GM20431 (cell line): Measurements from ENCODE around the gene USH2A.

ENCODE experiments used
- in situ Hi-C: fragments of 300-500 bp; cut with MseI, MboI; formaldehyde crosslinking; loops from one replicate; pipeline ENCODE4 v1.15.0; 2020; ENCODE audit warnings: low sequenced_read_pairs; ENCODE audit not compliant: unreplicated experiment

The USH2A gene

GRCh38 chr1:215842905-215843304, 580.3 kb downstream of the USH2A start:
- in situ Hi-C loops, result no loop called here

DNA sequence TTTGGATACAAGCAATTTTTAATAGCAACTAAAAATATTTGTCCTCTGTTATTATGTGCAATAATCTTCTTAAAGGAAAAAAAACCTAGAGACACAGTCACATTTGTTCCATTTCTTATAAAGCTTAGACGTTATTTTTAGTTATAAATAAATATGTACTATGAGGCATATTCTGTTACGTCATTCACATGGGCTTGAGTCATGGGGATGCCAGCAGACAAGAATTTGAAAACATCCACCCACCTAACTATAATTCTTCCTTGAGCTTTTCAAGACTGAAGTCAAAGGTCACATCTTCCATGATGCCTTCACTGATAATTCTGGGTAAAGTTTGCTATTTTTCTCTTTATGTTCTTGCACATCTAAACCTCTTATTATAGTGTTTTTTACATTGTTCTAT, 587.3 kb downstream of the USH2A start:
- in situ Hi-C loops, result no loop called here

DNA sequence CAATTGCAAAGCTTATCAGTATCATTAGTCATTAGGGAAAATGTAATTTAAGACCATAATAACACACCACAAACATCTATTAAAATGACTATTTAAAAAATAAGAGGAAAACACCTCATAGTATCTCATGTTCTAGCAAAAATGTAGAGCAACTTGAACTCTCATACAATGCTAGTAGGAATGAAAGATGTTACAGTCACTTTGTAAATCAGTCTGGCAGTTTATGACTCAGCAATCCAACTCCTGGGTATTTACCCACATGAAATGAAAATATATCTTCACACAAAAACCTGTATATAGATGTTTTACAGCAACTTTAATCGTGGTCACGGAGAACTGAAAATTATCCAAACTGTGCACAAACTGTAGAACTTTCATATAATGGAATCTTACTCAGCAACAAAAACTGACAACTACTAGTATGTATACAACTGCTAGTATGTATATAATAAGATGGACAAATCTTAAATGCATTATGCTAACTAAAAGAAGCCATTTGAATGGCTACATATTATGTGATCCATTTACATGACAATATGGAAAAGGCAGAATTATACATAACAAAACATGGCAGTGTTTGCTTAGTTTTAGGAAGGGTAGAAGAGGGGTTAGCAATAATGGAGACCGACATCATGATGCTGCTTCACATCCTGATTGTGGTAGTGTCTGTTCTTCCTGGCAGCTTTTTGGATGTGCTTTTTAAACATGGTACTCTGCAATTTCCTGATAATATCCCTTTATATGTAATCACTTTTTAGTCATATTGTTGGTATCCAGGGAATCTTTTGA, 589.1 kb downstream of the USH2A start:
- in situ Hi-C loops, result no loop called here

DNA sequence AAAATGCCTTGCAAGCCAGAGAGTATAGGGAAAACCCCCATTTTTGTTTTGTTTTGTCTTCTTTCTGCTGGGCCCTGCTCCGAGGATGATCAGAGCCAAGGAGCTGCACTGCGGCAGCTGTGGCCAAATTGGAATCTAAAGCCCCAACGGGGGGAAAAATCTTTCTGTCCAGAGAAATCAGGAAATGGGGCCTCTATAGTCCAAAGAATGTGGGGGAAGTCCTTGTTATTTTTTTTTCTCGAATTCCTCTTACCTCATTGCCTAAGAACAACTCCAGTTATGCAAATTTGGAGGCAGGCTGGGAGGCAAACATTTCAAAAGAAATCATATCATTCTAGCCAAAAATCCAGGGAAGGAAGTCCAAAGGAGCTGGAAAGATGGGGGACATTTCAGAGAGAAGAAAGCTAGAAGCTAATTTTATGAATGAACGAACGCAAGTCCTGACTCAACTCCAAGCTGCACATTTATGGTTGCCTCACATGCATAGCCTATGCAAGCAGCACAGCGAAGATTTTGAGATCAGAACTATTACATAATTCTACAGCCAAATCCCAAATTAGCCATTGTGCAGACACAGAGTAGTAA, 592.9 kb downstream of the USH2A start:
- in situ Hi-C loops, result no loop called here

DNA sequence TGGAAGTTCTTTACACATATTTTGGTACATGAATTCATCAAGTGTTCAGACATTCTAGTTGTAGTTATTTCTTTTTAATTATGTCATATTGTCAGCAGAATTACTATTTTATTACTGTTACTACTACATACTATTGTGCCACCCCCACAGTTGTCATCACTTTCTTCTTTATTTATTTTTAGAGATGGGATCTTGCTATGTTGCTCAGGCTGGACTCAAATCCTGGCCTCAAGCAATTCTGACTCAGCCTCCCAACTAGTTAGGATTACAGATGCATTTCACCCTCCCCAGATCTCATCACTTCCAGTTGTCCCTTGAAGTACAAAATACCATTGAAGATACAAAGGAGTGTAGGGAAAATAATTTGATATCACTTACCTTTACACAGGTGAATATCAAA, 598.2 kb downstream of the USH2A start:
- in situ Hi-C loops, result no loop called here

GRCh38 chr1:215824245-215824644, 599.0 kb downstream of the USH2A start:
- in situ Hi-C loops, result no loop called here

DNA sequence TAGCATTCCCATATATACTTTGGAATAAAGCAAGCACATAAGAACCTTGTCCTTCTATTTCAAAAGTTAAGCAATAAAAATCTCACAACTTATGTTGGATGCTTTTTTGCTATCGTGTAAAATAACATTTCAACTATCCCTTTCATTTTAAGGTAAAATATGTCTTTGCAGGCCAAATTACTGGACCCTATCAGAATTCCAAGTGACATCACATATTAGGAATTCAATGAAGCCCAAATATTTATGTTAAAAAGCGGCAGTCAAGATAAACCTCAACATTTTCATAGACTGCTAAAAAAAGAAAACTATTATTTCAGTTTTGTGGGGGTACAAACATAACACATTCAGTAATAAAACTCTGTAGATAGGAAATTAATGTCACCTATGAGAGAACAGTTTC, 604.1 kb downstream of the USH2A start:
- in situ Hi-C loops, result no loop called here

GRCh38 chr1:215807911-215808436, 615.3 kb downstream of the USH2A start:
- in situ Hi-C loops, result no loop called here

GRCh38 chr1:215807218-215807617, 616.0 kb downstream of the USH2A start:
- in situ Hi-C loops, result no loop called here

GRCh38 chr1:215797859-215798258, 625.4 kb downstream of the USH2A start:
- in situ Hi-C loops, result no loop called here

GRCh38 chr1:215794156-215794555, 629.1 kb downstream of the USH2A start:
- in situ Hi-C loops, result no loop called here

GRCh38 chr1:215793180-215793579, 630.1 kb downstream of the USH2A start:
- in situ Hi-C loops, result no loop called here

GRCh38 chr1:215792446-215792845, 630.8 kb downstream of the USH2A start:
- in situ Hi-C loops, result no loop called here

- in situ Hi-C loops, result no loop called here
Measured at GRCh38 chr1:215789981-215790380, 633.3 kb downstream of the USH2A start.

DNA sequence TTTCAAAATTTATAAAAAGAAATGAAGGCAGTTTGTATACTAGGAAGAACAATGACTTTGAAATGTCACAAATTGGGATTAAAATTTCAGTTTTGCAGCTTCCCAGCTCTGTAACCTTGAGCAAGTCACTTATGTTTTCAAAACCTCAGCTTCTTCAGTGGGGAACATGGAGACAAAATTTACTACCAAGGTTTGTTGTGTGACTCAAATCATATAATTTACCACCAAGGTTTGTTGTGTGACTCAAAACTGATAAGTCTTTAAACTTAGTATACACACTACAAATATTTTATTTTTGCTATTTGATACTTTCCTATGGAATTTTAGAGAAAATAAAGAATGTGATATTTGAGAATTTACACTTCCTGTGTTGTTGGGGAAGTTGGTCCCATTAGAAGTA, 636.3 kb downstream of the USH2A start:
- in situ Hi-C loops, result no loop called here

DNA sequence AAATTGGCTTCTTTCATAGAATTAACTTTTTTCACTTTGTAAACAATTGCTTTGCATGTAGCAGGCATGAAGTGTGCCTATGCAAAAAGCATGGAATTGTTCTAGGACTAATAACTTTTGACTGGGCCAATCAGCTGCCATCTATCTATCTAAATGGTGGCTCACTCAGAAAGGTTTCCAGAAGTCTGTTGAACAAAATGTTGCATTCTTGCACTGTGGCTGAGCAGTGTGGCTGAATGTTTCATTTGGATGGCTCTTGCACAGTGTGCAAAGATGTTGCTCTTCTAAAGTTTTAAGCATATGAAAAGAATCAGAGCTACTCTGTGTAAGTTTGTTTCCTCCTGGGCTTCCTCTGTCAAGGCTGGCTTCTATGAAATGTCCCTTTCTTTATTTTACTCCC, 642.6 kb downstream of the USH2A start:
- in situ Hi-C loops, result no loop called here

DNA sequence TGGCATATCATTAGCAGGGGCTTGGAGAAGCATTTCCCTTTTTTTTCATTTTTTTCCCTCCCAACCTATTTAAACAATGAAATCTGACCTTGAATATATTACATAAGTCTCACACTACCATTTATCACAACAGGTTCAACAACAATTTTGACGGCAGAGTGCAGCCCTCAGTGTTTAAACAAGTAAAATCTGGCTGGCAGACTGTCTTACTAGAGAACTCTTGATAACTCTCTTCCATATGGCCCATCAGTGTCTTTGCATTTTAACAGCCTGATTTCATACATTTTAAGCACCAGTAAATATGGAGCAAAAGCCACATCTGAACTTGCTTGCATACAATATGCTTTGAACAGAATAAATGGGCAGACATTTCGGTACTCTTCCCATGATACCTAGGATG, 643.1 kb downstream of the USH2A start:
- in situ Hi-C loops, result no loop called here

- in situ Hi-C loops, result no loop called here
Measured at GRCh38 chr1:215779729-215780128, 643.5 kb downstream of the USH2A start.

GRCh38 chr1:215777370-215777925, 645.8 kb downstream of the USH2A start:
- in situ Hi-C loops, result no loop called here

DNA sequence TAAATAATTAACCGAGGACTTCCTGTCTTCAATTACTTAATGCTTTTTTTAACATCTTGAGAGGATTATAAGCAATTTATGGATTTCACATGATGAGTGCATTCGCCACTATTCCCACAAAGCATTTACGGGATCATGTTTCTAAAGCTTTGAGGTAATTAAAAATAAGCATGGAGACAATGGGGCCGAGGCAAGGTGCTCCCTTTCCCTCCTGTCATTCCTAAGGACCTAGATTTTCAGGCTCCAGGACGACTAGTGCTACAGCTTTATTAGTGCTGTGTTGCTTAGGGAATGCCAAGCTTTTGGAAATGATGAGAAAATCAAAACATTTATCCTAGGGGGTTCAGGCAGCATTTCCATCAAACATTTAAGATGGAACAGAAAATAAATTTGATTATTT, 646.9 kb downstream of the USH2A start:
- in situ Hi-C loops, result no loop called here

DNA sequence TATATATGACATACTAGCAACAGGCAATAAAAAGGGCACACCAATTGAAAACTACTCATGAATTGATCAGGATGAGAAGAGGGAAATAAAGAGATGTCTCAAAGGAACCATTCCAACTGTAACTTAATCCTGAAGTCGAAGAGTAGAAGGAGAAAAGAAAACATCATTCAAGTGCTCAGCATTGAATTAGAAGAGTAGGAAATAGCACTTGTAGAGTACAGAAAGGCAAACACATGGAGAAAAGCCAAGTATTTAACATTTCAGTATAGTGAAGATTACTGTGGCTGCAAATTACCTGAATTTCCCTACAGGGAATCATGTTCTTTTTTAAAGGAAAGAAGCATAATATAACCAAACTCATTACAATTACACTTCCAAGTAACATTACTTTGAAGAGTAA, 651.1 kb downstream of the USH2A start:
- in situ Hi-C loops, result no loop called here
